Immature natural killer cell (primary cell): Measurements from ENCODE around the gene SETD7. TPM values are rescaled to one million over a fixed set of nuclear protein-coding genes. Genes with fewer than 3 reads are reported as not detected.
A peak's percentile ranks its signal among the peaks of the same experiment; 100 is the strongest.
"Not testable (repeated sequence)": the region's sequence is repeated elsewhere in the genome, so short reads cannot be mapped to it uniquely, and the experiment has no call there.

Experiments used
- DNase-seq, 3 donors: peaks; one replicate each; pipeline ENCODE4 v3.0.0; 2022; ENCODE audit warnings: mixed read lengths in 1 of 3
- H3K27ac Mint-ChIP-seq, 6 donors: one replicate each; pipeline ENCODE4 v1.8.0; 2020; ENCODE audit warnings: mixed read lengths in 6 of 6, mild to moderate bottlenecking in 5 of 6, inconsistent platforms in 4 of 6, moderate library complexity in 3 of 6
- H3K27me3 Mint-ChIP-seq, 3 donors: one replicate each; pipeline ENCODE4 v1.8.0; 2020 to 2021; ENCODE audit warnings: low read depth in 3 of 3, mild to moderate bottlenecking in 3 of 3, mixed read lengths in 3 of 3, moderate library complexity in 3 of 3, inconsistent platforms in 1 of 3
- H3K36me3 Mint-ChIP-seq, 3 donors: one replicate each; pipeline ENCODE4 v1.8.0; 2020; ENCODE audit warnings: mixed read lengths in 3 of 3, inconsistent platforms in 2 of 3, mild to moderate bottlenecking in 2 of 3
- H3K4me1 Mint-ChIP-seq, 2 donors: one replicate each; pipeline ENCODE4 v1.8.0; 2020; ENCODE audit warnings: inconsistent platforms in 2 of 2, mild to moderate bottlenecking in 2 of 2, mixed read lengths in 2 of 2, moderate library complexity in 1 of 2
- H3K4me3 Mint-ChIP-seq, 5 donors: one replicate each; pipeline ENCODE4 v1.8.0; 2020; ENCODE audit warnings: mild to moderate bottlenecking in 5 of 5, mixed read lengths in 5 of 5, inconsistent platforms in 3 of 5, moderate library complexity in 3 of 5
- H3K9me3 Mint-ChIP-seq, 6 donors: one replicate each; pipeline ENCODE4 v1.8.0; 2020; ENCODE audit warnings: mild to moderate bottlenecking in 6 of 6, mixed read lengths in 6 of 6, inconsistent platforms in 4 of 6, moderate library complexity in 3 of 6
- polyA plus RNA-seq, 3 donors: library from polyadenylated mRNA; unstranded; fragments of 300-500 nt; fragmentation: Illumina TruSeq; gene quantifications; one replicate each; pipeline ENCODE4 v1.2.3, GENCODE V29; 2021

The SETD7 gene
- polyA plus RNA-seq, 3 donors from 2014 or later = 0.10 to 0.39 TPM; not detected in 1

- peak overlapping the region; percentile 96 to 99 (median 98) for H3K27ac Mint-ChIP-seq
- H3K36me3 Mint-ChIP-seq = peaks cover 0 to 3% (median 0%) of the 10 kb centered on the region in 3 donors
Observed at GRCh38 chr4:139453371-139454110, 102.5 kb downstream of the SETD7 start.

DNA sequence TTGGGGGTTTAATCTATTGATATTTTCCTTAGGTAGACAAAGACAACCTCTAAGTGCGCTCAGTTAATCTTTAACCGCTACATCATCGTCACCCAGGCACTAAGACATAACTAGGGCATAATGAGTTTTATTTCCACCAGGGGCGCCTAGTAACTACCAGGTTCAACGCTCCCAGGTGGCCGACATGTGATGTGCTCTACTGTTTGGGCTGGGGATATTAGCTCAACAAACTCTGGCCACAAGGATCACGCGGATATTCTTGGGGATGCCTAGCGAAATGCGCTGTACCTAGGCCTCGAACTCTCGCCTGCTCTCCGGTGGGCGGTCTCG lies 103.0 kb downstream of the SETD7 start:
- H3K27me3 Mint-ChIP-seq = peaks cover 11 to 15% (median 15%) of the 10 kb centered on the region in 3 donors
- H3K27ac Mint-ChIP-seq = peak overlapping the region; percentile 96 to 99 (median 98)
- H3K4me1 Mint-ChIP-seq = peaks cover 50 to 62% of the 10 kb centered on the region in 2 donors
- H3K4me3 Mint-ChIP-seq = peak overlapping the region; percentile 93 to 98 (median 97)
- no peaks in the 10 kb centered on the region for H3K9me3 Mint-ChIP-seq
- DNase-seq = no peak
- H3K36me3 Mint-ChIP-seq = peaks cover 0 to 4% (median 0%) of the 10 kb centered on the region in 3 donors

More at GRCh38 chr4:139453371-139454110, 102.5 kb downstream of the SETD7 start:
- Mint-ChIP-seq H3K27me3 (peaks cover 11 to 15% (median 15%) of the 10 kb centered on the region in 3 donors), H3K4me3 (peak overlapping the region; percentile 93 to 98 (median 97)), H3K9me3 (no peaks in the 10 kb centered on the region), H3K4me1 (peaks cover 55 to 67% of the 10 kb centered on the region in 2 donors)
- peak; percentile 96 to 97 (median 97) for DNase-seq

GRCh38 chr4:139451997-139452396 lies 104.0 kb downstream of the SETD7 start:
- Mint-ChIP-seq H3K9me3 (no peaks in the 10 kb centered on the region), H3K4me3 (peak overlapping the region in 2 of 5 donors; percentile 31 to 97), H3K27ac (peak overlapping the region; percentile 96 to 99 (median 98)), H3K27me3 (peaks cover 9 to 15% (median 15%) of the 10 kb centered on the region in 3 donors), H3K36me3 (peaks cover 0 to 4% (median 0%) of the 10 kb centered on the region in 3 donors), H3K4me1 (peaks cover 45 to 52% of the 10 kb centered on the region in 2 donors)
- no peak for DNase-seq

GRCh38 chr4:139450586-139450985 lies 105.4 kb downstream of the SETD7 start:
- H3K27me3 Mint-ChIP-seq = peaks cover 9 to 15% (median 15%) of the 10 kb centered on the region in 3 donors
- no peaks in the 10 kb centered on the region for H3K9me3 Mint-ChIP-seq
- peaks cover 34 to 38% of the 10 kb centered on the region in 2 donors for H3K4me1 Mint-ChIP-seq
- DNase-seq = no peak
- no peak overlapping the region for H3K27ac Mint-ChIP-seq
- H3K36me3 Mint-ChIP-seq = peaks cover 0 to 4% (median 0%) of the 10 kb centered on the region in 3 donors
- H3K4me3 Mint-ChIP-seq = no peak overlapping the region

DNA sequence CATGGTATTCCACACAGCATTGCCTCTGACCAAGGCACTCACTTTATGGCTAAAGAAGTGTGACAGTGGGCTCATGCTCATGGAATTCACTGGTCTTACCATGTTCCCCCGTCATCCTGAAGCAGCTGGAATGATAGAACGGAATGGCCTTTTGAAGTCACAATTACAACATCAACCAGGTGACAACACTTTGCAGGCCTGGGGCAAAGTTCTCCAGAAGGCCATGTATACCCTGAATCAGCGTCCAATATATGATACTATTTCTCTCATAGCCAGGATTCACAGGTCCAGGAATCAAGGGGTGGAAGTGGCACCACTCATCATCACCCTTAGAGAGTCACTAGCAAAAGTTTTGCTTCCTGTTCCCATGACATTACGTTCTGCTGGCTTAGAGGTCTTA lies 108.9 kb downstream of the SETD7 start:
- not testable (repeated sequence) for H3K9me3 Mint-ChIP-seq, H3K27ac Mint-ChIP-seq, H3K36me3 Mint-ChIP-seq

More for the DNA sequence above, 108.9 kb downstream of the SETD7 start:
- H3K4me1 Mint-ChIP-seq, DNase-seq, H3K27me3 Mint-ChIP-seq, H3K4me3 Mint-ChIP-seq: not testable (repeated sequence)

Other genes with a start within 250 kb of the SETD7 start
- gene RAB33B, start 102.1 kb downstream of the SETD7 start, polyA plus RNA-seq = 1 to 10 TPM; 2.8 to 6.8 (median 3.8) TPM
- 10 to 100 TPM; 53.9 to 70.1 (median 56.7) TPM for gene MGST2, start 109.6 kb upstream of the SETD7 start, polyA plus RNA-seq